ENCODE measurements around the gene RAB18.

GRCh38 chr10:27496137-27496536, 8.0 kb upstream of the RAB18 start:
- TF ChIP-seq CBX5 (IDR thresholded peaks at IDR 0.05; ENCODE audit: borderline replicate concordance, low read depth), result no peak
- TF ChIP-seq CEBPB (tag; IDR thresholded peaks at IDR 0.05), result no peak
- TF ChIP-seq MTA3 (IDR thresholded peaks at IDR 0.05; ENCODE audit: borderline replicate concordance), result no peak
- TF ChIP-seq SP2 (IDR thresholded peaks at IDR 0.05; ENCODE audit: extremely low read depth, low read depth, low read length, poor library complexity, severe bottlenecking), result no peak

All from K562 (cell line).